ENCODE results near the gene MAGEA11. TPM values are rescaled to one million over a fixed set of nuclear protein-coding genes. Genes with fewer than 3 reads are reported as not detected.
A peak's percentile ranks its signal among the peaks of the same experiment; 100 is the strongest.
"Not testable (repeated sequence)": the region's sequence is repeated elsewhere in the genome, so short reads cannot be mapped to it uniquely, and the experiment has no call there.

MAGEA11 gene
- total and polyA plus RNA-seq, 9 of the 15 experiments (the other 6 are each of a cell fraction or from before 2014, with no cell fraction given) = 0.04 to 0.18 TPM; not detected in 7

DNA sequence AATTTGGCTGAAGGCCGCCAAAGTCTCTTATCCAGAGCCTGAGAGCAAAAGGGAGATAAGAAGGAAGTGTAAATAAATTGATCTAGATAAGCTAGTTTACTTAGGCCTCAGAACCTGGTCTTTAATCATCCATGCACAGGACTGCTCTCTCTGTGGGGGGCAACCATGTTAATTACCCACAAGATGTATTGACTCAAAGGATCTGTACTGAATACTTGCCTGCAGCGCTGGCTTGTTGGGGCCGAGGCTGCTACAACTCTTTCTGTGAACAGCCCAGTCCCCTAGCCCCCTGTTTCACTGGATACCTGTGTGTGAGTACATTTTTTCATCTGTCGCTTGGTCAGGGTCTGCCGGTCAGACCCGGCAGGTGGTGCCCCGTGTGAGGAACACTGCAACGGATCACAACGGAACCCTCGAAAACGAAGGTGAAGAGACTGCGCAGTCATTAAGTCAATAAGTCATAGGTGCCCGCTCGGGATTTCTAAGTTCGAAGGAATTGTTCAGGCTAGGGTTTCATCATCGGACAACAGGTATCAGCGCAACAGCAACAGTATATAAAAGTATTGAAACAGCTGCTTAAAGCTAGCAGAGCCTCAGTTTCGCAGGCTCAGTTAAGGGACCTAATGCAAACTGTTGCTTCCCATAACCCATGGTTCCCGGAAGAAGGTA, 8.3 kb downstream of the MAGEA11 start:
- Histone ChIP-seq H3K9ac (ENCODE audit: insufficient read depth in 1 of 2, low read depth in 2 of 2, low read length in 2 of 2) (no peak overlapping the region), H3K27ac (ENCODE audit: extremely low read depth, low read depth, low read length) (no peak overlapping the region), H3K4me3 (no peak overlapping the region), H3K9me1 (ENCODE audit: control insufficient read depth, insufficient read depth, low read length) (no peaks in the 10 kb centered on the region), H4K20me1 (replicated peaks; ENCODE audit: control insufficient read depth, insufficient read depth, low read length) (0 out of 2 replicates have a peak, but pooled peaks cover 3% of the 10 kb centered on the region), H3K9me3 (replicated peaks; ENCODE audit: control insufficient read depth, insufficient read depth, low read depth, low read length) (no peaks in the 10 kb centered on the region), H3K4me2 (ENCODE audit: insufficient read depth, low read length) (no peak overlapping the region), H2AFZ (ENCODE audit: low read depth, low read length) (no peak overlapping the region), H3K36me3 (ENCODE audit: control insufficient read depth, insufficient read depth, low read length) (no peaks in the 10 kb centered on the region), H3K4me1 (replicated peaks in 1 of 2; ENCODE audit: control insufficient read depth in 2 of 2, insufficient read depth in 2 of 2, low read length in 2 of 2) (no peaks in the 10 kb centered on the region; a peak in 1 of 5 replicates), H3K27me3 (ENCODE audit: control insufficient read depth in 2 of 2, insufficient read depth in 2 of 2, low read length in 2 of 2) (peaks cover 2 to 7% of the 10 kb centered on the region in 2 experiments; a peak in 2 of 5 replicates), H3K79me2 (ENCODE audit: control insufficient read depth, insufficient read depth, low read length) (no peaks in the 10 kb centered on the region)
- in situ Hi-C loops (cut with MboI) = no loop called here
- ChIA-PET POLR2A (no interaction called here), CTCF (ENCODE audit: low intra/inter-chr PET ratio) (no interaction called here)
- TF ChIP-seq LEF1 (IDR thresholded peaks at IDR 0.05) (no peak), FOXA3 (CRISPR knock-in tag; conservative IDR thresholded peaks at IDR 0.05 in 1 of 2, IDR thresholded peaks at IDR 0.05 in 1 of 2) (peak in 1 of 2 experiments; percentile 81; a peak in 2 of 4 replicates)
- no peak for FAIRE-seq
- WGBS (ENCODE audit: insufficient coverage, low coverage, missing lambda C conversion rate) = 16% methylated on average over 17 of the region's 19 CpGs
- intact Hi-C loops (cut with micrococcal nuclease) = no loop called here
- peak in 1 of 4 experiments; percentile 2 for DNase-seq (ENCODE audit: extremely low read depth in 1 of 4, low spot score in 3 of 4)
- no peak for ATAC-seq
- no TSS peak for BruUV-seq (replicated peaks)

DNA sequence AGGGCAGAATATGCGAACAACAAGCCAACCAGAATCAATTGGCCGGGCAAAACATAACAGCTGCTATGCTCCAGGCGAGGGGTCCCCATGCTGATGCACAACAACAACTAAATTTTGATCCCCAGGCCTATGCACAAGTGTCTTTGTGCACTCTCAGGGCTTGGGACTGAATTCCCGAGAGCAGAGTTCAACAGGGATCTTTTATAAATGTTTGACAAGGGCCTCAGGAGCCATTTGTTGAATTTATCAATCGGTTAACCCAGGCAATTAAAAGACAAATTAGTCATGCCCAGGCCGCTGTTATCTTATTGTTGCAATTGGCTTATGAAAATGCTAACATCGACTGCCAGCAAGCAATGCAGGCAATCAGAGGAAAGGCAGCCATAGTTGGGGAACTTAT, 9.4 kb downstream of the MAGEA11 start:
- FAIRE-seq; H3K4me3 ChIP-seq; ATAC-seq; H3K9me3 ChIP-seq (replicated peaks; ENCODE audit: control insufficient read depth, insufficient read depth, low read depth, low read length); CTCF ChIA-PET (ENCODE audit: low intra/inter-chr PET ratio); H3K9me1 ChIP-seq (ENCODE audit: control insufficient read depth, insufficient read depth, low read length); in situ Hi-C loops (cut with MboI); H3K4me2 ChIP-seq (ENCODE audit: insufficient read depth, low read length); intact Hi-C loops (cut with micrococcal nuclease); H4K20me1 ChIP-seq (replicated peaks; ENCODE audit: control insufficient read depth, insufficient read depth, low read length); DNase-seq (ENCODE audit: extremely low read depth in 1 of 4, low spot score in 3 of 4); BruUV-seq (replicated peaks); H3K27me3 ChIP-seq (ENCODE audit: control insufficient read depth in 2 of 2, insufficient read depth in 2 of 2, low read length in 2 of 2); H3K27ac ChIP-seq (ENCODE audit: extremely low read depth, low read depth, low read length); H3K9ac ChIP-seq (ENCODE audit: insufficient read depth in 1 of 2, low read depth in 2 of 2, low read length in 2 of 2); H2AFZ ChIP-seq (ENCODE audit: low read depth, low read length); POLR2A ChIA-PET; H3K4me1 ChIP-seq (replicated peaks in 1 of 2; ENCODE audit: control insufficient read depth in 2 of 2, insufficient read depth in 2 of 2, low read length in 2 of 2); H3K36me3 ChIP-seq (ENCODE audit: control insufficient read depth, insufficient read depth, low read length); H3K79me2 ChIP-seq (ENCODE audit: control insufficient read depth, insufficient read depth, low read length): not testable (repeated sequence)
- 0% methylated on average over 6 of the region's 7 CpGs for WGBS (ENCODE audit: insufficient coverage, low coverage, missing lambda C conversion rate)

Measured in K562 (cell line).